ENCODE measurements around the gene STK32B.
"Not testable (repeated sequence)": the region's sequence is repeated elsewhere in the genome, so short reads cannot be mapped to it uniquely, and the experiment has no call there.

Gene STK32B

GRCh38 chr4:5051278-5052203 lies at the start of gene STK32B:
Gene STK32B, plus strand, starts transcription at chr4:5051480.
- DNase-seq: no peak

- not testable (repeated sequence) for DNase-seq
Measured at GRCh38 chr4:5001641-5002040, 49.6 kb upstream of the STK32B start.

- no peak for DNase-seq
Measured at GRCh38 chr4:5003372-5003857, 47.9 kb upstream of the STK32B start.

GRCh38 chr4:5003918-5004317 lies 47.4 kb upstream of the STK32B start:
- no peak for DNase-seq

- DNase-seq: no peak
Measured at GRCh38 chr4:5004496-5004895, 46.8 kb upstream of the STK32B start.

GRCh38 chr4:5006932-5007331 lies 44.3 kb upstream of the STK32B start:
- DNase-seq: not testable (repeated sequence)

GRCh38 chr4:5009796-5010195 lies 41.5 kb upstream of the STK32B start:
- DNase-seq: no peak

GRCh38 chr4:5010984-5011383 lies 40.3 kb upstream of the STK32B start:
- DNase-seq: no peak

GRCh38 chr4:5012244-5012898 lies 38.9 kb upstream of the STK32B start:
- no peak for DNase-seq

GRCh38 chr4:5012958-5013357 lies 38.3 kb upstream of the STK32B start:
- no peak for DNase-seq

GRCh38 chr4:5014007-5014682 lies 37.1 kb upstream of the STK32B start:
- DNase-seq: no peak

GRCh38 chr4:5018096-5018495 lies 33.2 kb upstream of the STK32B start:
- DNase-seq: no peak

GRCh38 chr4:5018603-5019002 lies 32.7 kb upstream of the STK32B start:
- no peak for DNase-seq

GRCh38 chr4:5019274-5019673 lies 32.0 kb upstream of the STK32B start, which contains the start of gene CYTL1:
Gene CYTL1, minus strand, starts transcription at chr4:5019458. Its CDS starts 13 bp downstream, at chr4:5019445.
- DNase-seq: no peak

- DNase-seq: no peak
Measured at GRCh38 chr4:5019796-5020195, 31.5 kb upstream of the STK32B start.

- DNase-seq: no peak
Measured at GRCh38 chr4:5020341-5020740, 30.9 kb upstream of the STK32B start.

- DNase-seq: no peak
Measured at GRCh38 chr4:5021546-5021945, 29.7 kb upstream of the STK32B start.

GRCh38 chr4:5024673-5025072 lies 26.6 kb upstream of the STK32B start:
- no peak for DNase-seq

- no peak for DNase-seq
Measured at GRCh38 chr4:5026371-5026770, 24.9 kb upstream of the STK32B start.

- no peak for DNase-seq
Measured at GRCh38 chr4:5027346-5027745, 23.9 kb upstream of the STK32B start.

GRCh38 chr4:5028480-5028879 lies 22.8 kb upstream of the STK32B start:
- no peak for DNase-seq

- no peak for DNase-seq
Measured at GRCh38 chr4:5029447-5029846, 21.8 kb upstream of the STK32B start.

- no peak for DNase-seq
Measured at GRCh38 chr4:5030221-5030620, 21.1 kb upstream of the STK32B start.
